ENCODE measurements around the gene SMTN.

DNA sequence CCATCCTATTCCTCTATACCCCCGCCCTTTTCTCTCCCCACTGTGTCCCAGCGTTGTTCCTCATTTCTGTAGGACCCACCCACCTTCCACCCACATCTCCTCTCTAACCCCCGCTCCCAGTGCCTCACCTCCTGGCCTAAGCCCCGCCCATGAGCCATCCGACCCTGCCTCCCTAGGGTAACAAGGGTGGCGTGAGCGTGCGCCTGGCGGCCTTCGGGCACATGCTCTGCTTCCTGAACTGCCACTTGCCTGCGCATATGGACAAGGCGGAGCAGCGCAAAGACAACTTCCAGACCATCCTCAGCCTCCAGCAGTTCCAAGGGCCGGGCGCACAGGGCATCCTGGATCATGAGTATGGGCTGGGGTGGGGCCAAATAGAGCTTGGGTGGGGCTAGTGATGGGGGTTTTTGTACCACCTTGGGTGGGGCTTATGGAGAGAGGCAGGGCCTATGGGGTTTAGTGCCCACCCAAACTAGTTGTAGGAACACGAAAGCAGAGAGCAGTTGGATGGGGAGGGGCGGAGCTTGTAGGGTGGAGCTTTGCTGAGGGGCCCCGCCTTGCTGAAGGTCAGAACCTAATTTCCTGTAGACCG is 46.2 kb downstream of the SMTN start:
- TF ChIP-seq TCF7 (IDR thresholded peaks at IDR 0.05; ENCODE audit: borderline replicate concordance) (no peak), POLR2AphosphoS5 (IDR thresholded peaks at IDR 0.05; ENCODE audit: low read length) (no peak), ASH2L (IDR thresholded peaks at IDR 0.05; ENCODE audit: borderline replicate concordance, low read depth) (no peak), ESRRA (IDR thresholded peaks at IDR 0.05; ENCODE audit: low read length) (no peak), TARDBP (IDR thresholded peaks at IDR 0.05; ENCODE audit: borderline replicate concordance) (no peak), MTA2 (IDR thresholded peaks at IDR 0.05; ENCODE audit: low read depth) (no peak), TCF12 (IDR thresholded peaks at IDR 0.05; ENCODE audit: low read depth, low read length) (no peak), POLR2A (IDR thresholded peaks at IDR 0.05; ENCODE audit: low read depth, low read length) (no peak), ZSCAN29 (IDR thresholded peaks at IDR 0.05) (no peak), TCF3 (IDR thresholded peaks at IDR 0.05; ENCODE audit: borderline replicate concordance, insufficient read depth, low read depth, low read length) (no peak)
- TF ChIP-seq, protein P1, sequence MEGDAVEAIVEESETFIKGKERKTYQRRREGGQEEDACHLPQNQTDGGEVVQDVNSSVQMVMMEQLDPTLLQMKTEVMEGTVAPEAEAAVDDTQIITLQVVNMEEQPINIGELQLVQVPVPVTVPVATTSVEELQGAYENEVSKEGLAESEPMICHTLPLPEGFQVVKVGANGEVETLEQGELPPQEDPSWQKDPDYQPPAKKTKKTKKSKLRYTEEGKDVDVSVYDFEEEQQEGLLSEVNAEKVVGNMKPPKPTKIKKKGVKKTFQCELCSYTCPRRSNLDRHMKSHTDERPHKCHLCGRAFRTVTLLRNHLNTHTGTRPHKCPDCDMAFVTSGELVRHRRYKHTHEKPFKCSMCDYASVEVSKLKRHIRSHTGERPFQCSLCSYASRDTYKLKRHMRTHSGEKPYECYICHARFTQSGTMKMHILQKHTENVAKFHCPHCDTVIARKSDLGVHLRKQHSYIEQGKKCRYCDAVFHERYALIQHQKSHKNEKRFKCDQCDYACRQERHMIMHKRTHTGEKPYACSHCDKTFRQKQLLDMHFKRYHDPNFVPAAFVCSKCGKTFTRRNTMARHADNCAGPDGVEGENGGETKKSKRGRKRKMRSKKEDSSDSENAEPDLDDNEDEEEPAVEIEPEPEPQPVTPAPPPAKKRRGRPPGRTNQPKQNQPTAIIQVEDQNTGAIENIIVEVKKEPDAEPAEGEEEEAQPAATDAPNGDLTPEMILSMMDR (IDR thresholded peaks at IDR 0.05 in 2 of 3, conservative IDR thresholded peaks at IDR 0.05 in 1 of 3; ENCODE audit: control insufficient read depth in 2 of 3, extremely low read depth in 1 of 3, insufficient read depth in 1 of 3, low read depth in 3 of 3, low read length in 3 of 3): no peak
